IMR-90 (cell line): ENCODE measurements around the gene SLF2. TPM values are rescaled to one million over a fixed set of nuclear protein-coding genes. Genes with fewer than 3 reads are reported as not detected.

ENCODE experiments used
- ATAC-seq: fragments of 200-7000 bp; cut with Tn5 transposase; 2 replicates; pipeline ENCODE4 v1.9.1; 2020; ENCODE audit warnings: low read depth, mild to moderate bottlenecking, moderate library complexity
- BruUV-seq: library from RNA; stranded (reverse); fragments of 400-500 nt; replicated peaks from 2 replicates; lab custom pipeline; 2021; lab: Mats Ljungman, UMichigan
- CTCF ChIA-PET: fragments of 300-600 bp; formaldehyde crosslinking; extraction: SDS; loops from one replicate; lab custom pipeline; 2021; ENCODE audit warnings: antibody characterized with exemption; lab: Yijun Ruan, JAX
- POLR2A ChIA-PET: fragments of 300-600 bp; sonication (Branson Sonifier 250); formaldehyde crosslinking; loops from one replicate; lab custom pipeline; 2022; ENCODE audit warnings: antibody characterized with exemption; ENCODE audit not compliant: unreplicated experiment; lab: Charles Lee
- DNase-seq: peaks from one replicate; pipeline ENCODE4 v3.0.0; 2013
- H2AFZ ChIP-seq: replicated peaks from 2 replicates; pipeline ENCODE3; 2013; ENCODE audit warnings: low read length, mild to moderate bottlenecking; ENCODE audit not compliant: poor library complexity
- H2AK5ac ChIP-seq: 2 replicates; pipeline ENCODE4 v1.6.1; 2013; ENCODE audit warnings: low read depth, low read length, inconsistent platforms
- H2AK9ac ChIP-seq: replicated peaks from 2 replicates; pipeline ENCODE3; 2013; ENCODE audit warnings: mild to moderate bottlenecking, low read depth, low read length, moderate library complexity; ENCODE audit not compliant: poor library complexity
- H2BK120ac ChIP-seq: 2 replicates; pipeline ENCODE4 v1.6.1; 2013; ENCODE audit warnings: low read depth, low read length, inconsistent platforms
- H2BK15ac ChIP-seq: 3 replicates; pipeline ENCODE4 v1.6.1; 2013; ENCODE audit warnings: low read depth, low read length, inconsistent platforms
- H2BK20ac ChIP-seq: 2 replicates; pipeline ENCODE4 v1.6.1; 2013; ENCODE audit warnings: low read depth, mild to moderate bottlenecking, inconsistent platforms, low read length, moderate library complexity
- H2BK5ac ChIP-seq: 2 replicates; pipeline ENCODE4 v1.6.1; 2013; ENCODE audit warnings: mild to moderate bottlenecking, low read depth, low read length, inconsistent platforms; ENCODE audit not compliant: poor library complexity, severe bottlenecking
- H3K14ac ChIP-seq: replicated peaks from 2 replicates; pipeline ENCODE4 v1.6.1; 2013; ENCODE audit warnings: low read depth, low read length, inconsistent platforms
- H3K18ac ChIP-seq: 2 replicates; pipeline ENCODE4 v1.6.1; 2013; ENCODE audit warnings: low read depth, low read length, control low read depth
- H3K23ac ChIP-seq: 2 replicates; pipeline ENCODE4 v1.6.1; 2013; ENCODE audit warnings: low read depth, low read length, inconsistent platforms
- H3K27ac ChIP-seq: 2 replicates; pipeline ENCODE4 v1.5.1; 2013; ENCODE audit warnings: mild to moderate bottlenecking, control low read depth, low read length; ENCODE audit not compliant: insufficient read depth
- H3K27me3 ChIP-seq: 2 replicates; pipeline ENCODE4 v1.6.1; 2013; ENCODE audit warnings: low read length; ENCODE audit not compliant: control insufficient read depth, insufficient read depth
- H3K36me3 ChIP-seq: 2 replicates; pipeline ENCODE4 v1.6.1; 2013; ENCODE audit warnings: low read length, mixed read lengths; ENCODE audit not compliant: control insufficient read depth, insufficient read depth
- H3K4ac ChIP-seq: 2 replicates; pipeline ENCODE4 v1.6.1; 2013; ENCODE audit warnings: low read depth, low read length, inconsistent platforms
- H3K4me1 ChIP-seq: 2 replicates; pipeline ENCODE4 v1.6.1; 2013; ENCODE audit warnings: low read length, mixed read lengths; ENCODE audit not compliant: control insufficient read depth, insufficient read depth
- H3K4me2 ChIP-seq: 2 replicates; pipeline ENCODE4 v1.6.1; 2013; ENCODE audit warnings: low read depth, mild to moderate bottlenecking, control low read depth, low read length, moderate library complexity
- H3K4me3 ChIP-seq: 2 replicates; pipeline ENCODE4 v1.5.1; 2013; ENCODE audit warnings: low read depth, mild to moderate bottlenecking, control low read depth, low read length, moderate library complexity; ENCODE audit not compliant: insufficient read depth
- H3K56ac ChIP-seq: 2 replicates; pipeline ENCODE4 v1.6.1; 2013; ENCODE audit warnings: low read length, inconsistent platforms; ENCODE audit not compliant: insufficient read depth; ENCODE audit errors: extremely low read depth
- H3K79me1 ChIP-seq, 2 experiments: 2 replicates each; pipeline ENCODE4 v1.6.1; 2013; ENCODE audit warnings: low read length in 2 of 2, inconsistent platforms in 1 of 2, low read depth in 1 of 2
- H3K9ac ChIP-seq: 2 replicates; pipeline ENCODE4 v1.6.1; 2013; ENCODE audit warnings: low read depth, low read length, control low read depth
- H3K9me1 ChIP-seq: 2 replicates; pipeline ENCODE4 v1.6.1; 2013; ENCODE audit warnings: low read length, inconsistent platforms; ENCODE audit not compliant: insufficient read depth
- H3K9me3 ChIP-seq: 2 replicates; pipeline ENCODE4 v1.6.1; 2013; ENCODE audit warnings: low read length; ENCODE audit not compliant: control insufficient read depth, insufficient read depth
- H4K20me1 ChIP-seq: 2 replicates; pipeline ENCODE4 v1.6.1; 2013; ENCODE audit warnings: low read length, inconsistent platforms; ENCODE audit not compliant: insufficient read depth
- H4K5ac ChIP-seq: 2 replicates; pipeline ENCODE4 v1.6.1; 2013; ENCODE audit warnings: mild to moderate bottlenecking, low read depth, low read length, control low read depth
- H4K8ac ChIP-seq, 2 experiments: 2 replicates each; pipeline ENCODE4 v1.6.1; 2013; ENCODE audit warnings: low read depth in 2 of 2, low read length in 2 of 2, control low read depth in 1 of 2, inconsistent platforms in 1 of 2
- H4K91ac ChIP-seq: 2 replicates; pipeline ENCODE4 v1.6.1; 2013; ENCODE audit warnings: low read depth, low read length, inconsistent platforms; ENCODE audit not compliant: insufficient read depth
- BHLHE40 ChIP-seq: fragments of 150-350 bp; IDR thresholded peaks from 2 replicates; pipeline ENCODE4 v1.6.1; 2016; ENCODE audit warnings: mild to moderate bottlenecking, low read depth, low read length
- CEBPB ChIP-seq: IDR thresholded peaks from 2 replicates; pipeline ENCODE4 v1.6.1; 2012; ENCODE audit warnings: low read depth, low read length, improper control_type of control experiment
- CHD1 ChIP-seq: IDR thresholded peaks from 2 replicates; pipeline ENCODE4 v1.6.1; 2012; ENCODE audit warnings: low read depth, low read length, improper control_type of control experiment
- FOS ChIP-seq: fragments of 150-350 bp; IDR thresholded peaks from 2 replicates; pipeline ENCODE4 v1.6.1; 2016; ENCODE audit warnings: low read depth, low read length
- MAFK ChIP-seq: IDR thresholded peaks from 2 replicates; pipeline ENCODE4 v1.6.1; 2012; ENCODE audit warnings: low read depth, low read length, improper control_type of control experiment
- MAZ ChIP-seq: IDR thresholded peaks from 2 replicates; pipeline ENCODE4 v1.6.1; 2012; ENCODE audit warnings: low read depth, mild to moderate bottlenecking, low read length, improper control_type of control experiment, moderate library complexity, borderline replicate concordance
- MXI1 ChIP-seq: IDR thresholded peaks from 2 replicates; pipeline ENCODE4 v1.6.1; 2012; ENCODE audit warnings: low read depth, mild to moderate bottlenecking, low read length, moderate library complexity, borderline replicate concordance
- NFE2L2 ChIP-seq: fragments of 150-350 bp; IDR thresholded peaks from 2 replicates; pipeline ENCODE4 v1.6.1; 2016; ENCODE audit warnings: low read depth, mild to moderate bottlenecking, low read length
- POLR2A ChIP-seq: IDR thresholded peaks from 2 replicates; pipeline ENCODE4 v1.6.1; 2012; ENCODE audit warnings: mild to moderate bottlenecking, low read depth, low read length
- RAD21 ChIP-seq: IDR thresholded peaks from 2 replicates; pipeline ENCODE4 v1.6.1; 2012; ENCODE audit warnings: low read length, improper control_type of control experiment
- RCOR1 ChIP-seq: IDR thresholded peaks from 2 replicates; pipeline ENCODE4 v1.6.1; 2012; ENCODE audit warnings: mild to moderate bottlenecking, low read length, improper control_type of control experiment; ENCODE audit not compliant: insufficient replicate concordance
- RFX5 ChIP-seq: IDR thresholded peaks from 2 replicates; pipeline ENCODE4 v1.8.0; 2012; ENCODE audit warnings: low read depth, mild to moderate bottlenecking, low read length, moderate library complexity
- SMC3 ChIP-seq: fragments of 150-350 bp; IDR thresholded peaks from 2 replicates; pipeline ENCODE4 v1.6.1; 2016; ENCODE audit warnings: low read depth, mild to moderate bottlenecking, antibody characterized with exemption, low read length, moderate library complexity
- USF2 ChIP-seq: fragments of 150-350 bp; IDR thresholded peaks from 2 replicates; pipeline ENCODE4 v1.6.1; 2017; ENCODE audit warnings: mild to moderate bottlenecking, antibody characterized with exemption, low read length, low read depth
- WGBS, 2 experiments: methylation state at CpG; one replicate each; pipeline versions ENCODE4 v1.1.5 to v1.1.7; 2013; ENCODE audit warnings: missing lambda C conversion rate in 2 of 2; ENCODE audit not compliant: insufficient read length in 1 of 2; ENCODE audit errors: extremely low coverage in 2 of 2; 5-methylcytosine and 5-hydroxymethylcytosine counted together
- dilution Hi-C: fragments of 300-500 bp; cut with HindIII; formaldehyde crosslinking; loops from one replicate; pipeline ENCODE4 v1.14.3; 2018; ENCODE audit warnings: low sequenced_read_pairs; ENCODE audit not compliant: unreplicated experiment
- in situ Hi-C: fragments of 300-500 bp; cut with MboI; formaldehyde crosslinking; loops from 3 replicates; pipeline ENCODE4 v1.14.3; 2019; ENCODE audit warnings: low sequenced_read_pairs, inconsistent platforms, mixed read lengths
- intact Hi-C: fragments of 100-400 bp; cut with micrococcal nuclease; formaldehyde crosslinking; loops from 2 replicates; pipeline ENCODE4 v1.10.0; 2022
- polyA plus RNA-seq, 3 experiments: library from polyadenylated mRNA; depleted of rRNA; stranded (reverse); fragments of >200 nt; gene quantifications; 2 replicates each; pipeline ENCODE4 v1.2.3, GENCODE V29; 2012; ENCODE audit warnings: low replicate concordance in 1 of 3
- total RNA-seq: library from RNA; depleted of rRNA; stranded (reverse); fragments of >200 nt; gene quantifications from 2 replicates; pipeline ENCODE4 v1.2.3, GENCODE V29; 2012
- TF ChIP-seq, protein P1 (sequence below): fragments of 150-350 bp; IDR thresholded peaks from 2 replicates; pipeline ENCODE4 v1.6.1; 2016; ENCODE audit warnings: low read depth, mild to moderate bottlenecking, low read length, moderate library complexity, borderline replicate concordance
- TF ChIP-seq, protein P2 (sequence below): conservative IDR thresholded peaks from 2 replicates; pipeline ENCODE4 v1.5.1; 2012; ENCODE audit warnings: mild to moderate bottlenecking, low read depth, low read length, improper control_type of control experiment

Gene SLF2
- total and polyA plus RNA-seq, 2 of the 4 experiments (the other 2 are of a cell fraction), result 8.5 to 21.7 TPM

DNA sequence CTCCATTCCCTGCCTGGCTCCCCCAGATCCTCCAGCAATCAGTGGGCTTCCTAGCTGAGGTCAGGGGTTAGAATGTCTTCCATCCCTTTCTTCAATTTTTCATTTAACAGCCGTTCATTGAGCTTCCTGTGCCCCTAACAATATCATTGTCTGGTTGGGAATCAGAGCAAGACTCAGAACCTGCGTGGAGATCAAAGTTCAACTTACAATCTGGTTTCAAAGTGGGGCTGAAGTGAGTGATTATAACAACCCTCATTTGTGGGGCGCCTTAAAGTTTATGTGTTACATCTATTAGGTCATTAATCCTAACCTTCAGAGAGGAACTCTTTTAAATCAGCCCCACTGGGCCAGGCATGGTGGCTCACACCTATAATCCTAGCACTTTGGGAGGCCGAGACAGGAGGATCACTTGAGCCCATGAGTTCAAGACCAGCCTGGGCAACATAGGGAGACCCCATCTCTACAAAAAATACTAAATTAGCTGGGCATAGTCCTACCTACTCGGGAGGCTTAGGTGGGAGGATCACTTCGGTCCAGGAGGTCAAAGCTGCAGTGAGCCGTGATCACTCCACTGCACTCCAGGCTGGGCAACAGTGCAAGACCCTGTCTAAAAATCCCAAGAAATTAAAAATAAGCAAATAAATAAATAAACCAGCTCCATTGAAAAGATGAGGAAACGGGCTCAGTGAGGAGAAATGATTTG, 45.4 kb upstream of the SLF2 start:
- Histone ChIP-seq H3K9me1 (peaks cover 10% of the 10 kb centered on the region), H2BK120ac (no peak overlapping the region), H3K36me3 (no peaks in the 10 kb centered on the region), H3K18ac (no peak overlapping the region), H3K27me3 (peaks cover 46% of the 10 kb centered on the region), H3K4ac (no peak overlapping the region), H3K9me3 (no peaks in the 10 kb centered on the region), H3K56ac (no peak overlapping the region), H2BK20ac (no peak overlapping the region), H3K79me1 (no peaks in the 10 kb centered on the region), H3K14ac (no peak overlapping the region), H4K8ac (no peak overlapping the region), H3K23ac (no peak overlapping the region), H3K27ac (no peak overlapping the region), H2AK5ac (no peak overlapping the region), H2AK9ac (peak overlapping the region; percentile 65), H3K9ac (no peak overlapping the region), H2BK5ac (no peak overlapping the region), H3K4me3 (no peak overlapping the region), H4K91ac (no peak overlapping the region), H4K5ac (no peak overlapping the region), H4K20me1 (no peaks in the 10 kb centered on the region), H2BK15ac (no peak overlapping the region), H2AFZ (no peak overlapping the region), H3K4me2 (no peak overlapping the region), H3K4me1 (peaks cover 7% of the 10 kb centered on the region)
- in situ Hi-C loops, result no loop called here
- intact Hi-C loops, result no loop called here
- ChIA-PET POLR2A (no interaction called here), CTCF (interaction anchor here (1.0 kb wide), 1 partner anchor 15 kb away, joined by 3 read pairs; no protein-coding TSS in a partner anchor)
- ATAC-seq (no peak), DNase-seq (no peak)
- dilution Hi-C loops, result no loop called here
- TF ChIP-seq BHLHE40, result no peak
- no peak for TF ChIP-seq SMC3
- TF ChIP-seq, protein P1, sequence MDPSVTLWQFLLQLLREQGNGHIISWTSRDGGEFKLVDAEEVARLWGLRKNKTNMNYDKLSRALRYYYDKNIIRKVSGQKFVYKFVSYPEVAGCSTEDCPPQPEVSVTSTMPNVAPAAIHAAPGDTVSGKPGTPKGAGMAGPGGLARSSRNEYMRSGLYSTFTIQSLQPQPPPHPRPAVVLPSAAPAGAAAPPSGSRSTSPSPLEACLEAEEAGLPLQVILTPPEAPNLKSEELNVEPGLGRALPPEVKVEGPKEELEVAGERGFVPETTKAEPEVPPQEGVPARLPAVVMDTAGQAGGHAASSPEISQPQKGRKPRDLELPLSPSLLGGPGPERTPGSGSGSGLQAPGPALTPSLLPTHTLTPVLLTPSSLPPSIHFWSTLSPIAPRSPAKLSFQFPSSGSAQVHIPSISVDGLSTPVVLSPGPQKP, result no peak
- no peak for TF ChIP-seq RAD21
- no peak for TF ChIP-seq MAZ
- TF ChIP-seq POLR2A, result no peak
- no peak for TF ChIP-seq FOS
- TF ChIP-seq RFX5, result no peak
- TF ChIP-seq CEBPB, result no peak
- TF ChIP-seq RCOR1, result no peak
- TF ChIP-seq, protein P2, sequence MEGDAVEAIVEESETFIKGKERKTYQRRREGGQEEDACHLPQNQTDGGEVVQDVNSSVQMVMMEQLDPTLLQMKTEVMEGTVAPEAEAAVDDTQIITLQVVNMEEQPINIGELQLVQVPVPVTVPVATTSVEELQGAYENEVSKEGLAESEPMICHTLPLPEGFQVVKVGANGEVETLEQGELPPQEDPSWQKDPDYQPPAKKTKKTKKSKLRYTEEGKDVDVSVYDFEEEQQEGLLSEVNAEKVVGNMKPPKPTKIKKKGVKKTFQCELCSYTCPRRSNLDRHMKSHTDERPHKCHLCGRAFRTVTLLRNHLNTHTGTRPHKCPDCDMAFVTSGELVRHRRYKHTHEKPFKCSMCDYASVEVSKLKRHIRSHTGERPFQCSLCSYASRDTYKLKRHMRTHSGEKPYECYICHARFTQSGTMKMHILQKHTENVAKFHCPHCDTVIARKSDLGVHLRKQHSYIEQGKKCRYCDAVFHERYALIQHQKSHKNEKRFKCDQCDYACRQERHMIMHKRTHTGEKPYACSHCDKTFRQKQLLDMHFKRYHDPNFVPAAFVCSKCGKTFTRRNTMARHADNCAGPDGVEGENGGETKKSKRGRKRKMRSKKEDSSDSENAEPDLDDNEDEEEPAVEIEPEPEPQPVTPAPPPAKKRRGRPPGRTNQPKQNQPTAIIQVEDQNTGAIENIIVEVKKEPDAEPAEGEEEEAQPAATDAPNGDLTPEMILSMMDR, result no peak
- no peak for TF ChIP-seq CHD1
- no peak for TF ChIP-seq MXI1
- TF ChIP-seq MAFK, result no peak
- no peak for TF ChIP-seq USF2
- TF ChIP-seq NFE2L2, result no peak
- no CpG with 5 or more reads among the region's 8 CpGs for whole genome bisulfite sequencing, 2 experiments
- BruUV-seq, result no TSS peak
